ENCODE data around the gene SPACA6.
A peak's percentile ranks its signal among the peaks of the same experiment; 100 is the strongest.

SPACA6 gene

DNA sequence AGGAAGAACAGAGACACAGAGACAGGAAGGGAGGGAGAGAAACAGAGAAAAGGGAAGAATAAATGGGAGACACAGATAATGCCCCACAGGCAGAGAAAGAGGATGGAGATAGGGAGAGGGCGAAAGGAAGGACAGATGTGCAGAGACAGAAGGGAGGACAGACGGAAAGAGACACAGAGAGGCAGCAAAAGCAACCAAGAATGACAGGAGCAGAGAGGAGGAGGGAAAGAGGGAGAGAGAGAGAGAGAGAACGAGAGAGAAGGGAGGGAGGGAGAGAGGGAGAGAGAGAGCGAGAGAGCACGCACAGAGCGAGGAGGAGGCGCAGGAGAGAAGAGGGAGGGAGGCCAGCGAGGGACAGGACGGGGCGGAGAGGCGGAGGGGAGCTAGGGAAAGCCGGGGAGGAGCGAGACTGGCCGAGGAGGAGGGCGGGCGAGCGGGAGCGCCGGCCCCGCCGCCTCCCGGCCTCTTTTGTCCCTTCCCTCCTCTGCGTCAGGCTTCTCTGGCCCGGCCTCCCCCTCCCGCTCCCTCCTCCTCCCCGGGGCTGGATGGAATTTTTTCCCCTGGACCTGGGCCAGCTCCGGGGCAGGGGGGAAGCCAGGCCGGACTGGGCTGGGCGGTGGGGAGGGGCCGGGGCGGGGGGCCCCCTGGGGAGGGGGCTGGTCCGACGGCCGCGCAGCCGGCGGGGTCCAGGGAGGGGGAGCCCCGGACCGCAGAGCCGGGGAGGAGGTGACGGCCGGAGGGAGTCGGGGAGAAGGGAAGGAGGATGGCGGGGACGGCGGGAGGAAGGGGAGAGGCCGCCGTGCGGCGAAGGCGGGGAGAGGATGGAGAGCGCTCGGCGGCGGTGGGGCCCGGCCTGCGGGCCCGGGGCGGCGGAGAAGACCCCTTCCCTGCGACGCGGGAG lies 4.2 kb upstream of the SPACA6 start:
- peak; percentile 98 for DNase-seq (ENCODE audit: low read depth, low spot score)

DNA sequence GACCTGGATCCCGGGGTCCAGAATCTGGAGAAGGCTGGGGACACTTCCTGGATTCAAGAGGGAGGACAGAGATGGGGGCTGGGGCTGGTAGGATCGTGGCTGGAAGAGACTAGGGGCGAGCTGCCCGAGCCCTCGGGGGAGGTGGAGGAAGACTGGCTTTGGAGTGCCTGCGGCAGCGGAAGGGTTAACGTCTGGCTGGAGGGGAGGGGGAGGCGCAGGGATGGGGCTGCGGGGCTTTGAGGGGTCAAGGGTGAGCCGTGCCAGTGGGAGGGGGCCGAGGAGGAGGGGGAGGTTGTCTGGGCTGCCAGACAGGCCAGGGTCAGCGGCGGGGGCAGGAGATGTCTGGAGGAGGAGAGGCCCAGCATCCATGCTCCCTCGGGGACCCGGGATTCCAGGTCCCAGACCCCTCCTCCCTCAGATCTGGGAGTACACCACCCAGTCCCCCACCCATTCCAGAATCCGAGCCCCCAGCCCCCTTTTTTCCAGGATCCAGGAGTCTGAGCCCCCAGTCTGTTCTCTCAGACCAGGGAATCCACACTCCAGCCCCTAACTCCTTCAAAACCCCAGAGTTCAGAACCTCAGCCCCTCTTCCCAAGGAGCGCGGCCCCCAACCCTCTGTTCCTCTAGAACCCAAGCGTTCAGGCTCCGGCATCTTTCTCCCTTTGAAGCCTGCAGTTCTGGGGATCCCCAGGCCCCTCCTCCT lies 3.2 kb upstream of the SPACA6 start:
- peak; percentile 57 for DNase-seq (ENCODE audit: low read depth, low spot score)

DNA sequence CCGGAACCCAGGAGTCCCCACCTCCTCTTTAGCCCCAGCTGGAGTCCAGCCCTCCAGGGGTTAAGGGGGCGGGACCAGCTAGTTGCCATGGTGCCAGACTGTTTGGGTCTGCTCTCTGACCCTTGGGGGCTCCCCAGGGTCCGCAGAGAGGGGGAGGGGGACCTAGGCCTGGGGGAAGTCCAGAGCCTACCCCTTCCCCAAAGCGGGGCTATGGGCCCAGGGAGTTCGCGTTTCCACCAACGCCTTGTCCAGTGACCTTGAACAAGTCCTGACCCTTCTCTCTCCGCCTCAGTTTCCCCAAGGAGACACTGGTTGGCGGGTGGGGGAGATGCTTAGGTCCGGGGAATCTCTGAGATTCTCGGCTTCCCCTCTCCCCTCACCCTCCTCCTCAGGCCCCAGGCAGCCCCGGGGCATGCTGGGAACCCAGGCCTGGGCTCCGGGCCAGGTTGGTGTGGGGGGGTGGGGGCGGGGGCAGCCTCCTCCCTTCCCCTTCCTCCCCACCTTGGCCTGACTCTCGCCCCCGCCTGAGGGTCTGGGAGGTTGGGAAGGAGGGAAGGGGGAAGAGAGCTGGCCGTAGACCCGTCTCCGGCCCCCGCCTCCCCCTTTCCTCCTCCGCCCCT lies 2.6 kb upstream of the SPACA6 start:
- peak; percentile 94 for DNase-seq (ENCODE audit: low read depth, low spot score)

DNA sequence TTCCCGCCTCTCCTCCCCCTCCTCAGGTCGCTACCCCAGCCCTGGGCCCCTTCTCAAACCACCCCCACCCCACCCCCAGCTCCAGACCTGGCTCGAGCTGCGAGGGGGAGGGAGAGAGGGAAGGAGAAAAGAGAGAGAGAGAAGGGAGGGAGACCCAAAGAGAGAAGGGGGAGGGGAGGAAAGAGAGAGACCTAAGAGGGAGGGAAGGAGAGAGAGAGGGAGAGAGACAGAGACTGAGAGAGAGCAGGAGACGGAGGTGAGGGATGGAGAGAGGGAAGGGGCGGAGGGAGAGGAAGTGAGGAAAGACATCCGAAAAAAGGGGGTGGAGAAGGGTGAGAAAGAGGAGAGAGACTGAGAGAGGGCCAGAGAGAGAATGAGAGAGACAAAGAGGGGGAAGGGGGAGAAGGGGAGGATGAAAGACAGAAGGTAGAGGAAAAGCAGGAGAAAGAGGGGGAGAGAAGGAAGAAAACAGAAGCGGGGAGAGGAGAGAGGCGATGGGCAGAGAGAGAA lies 2.0 kb upstream of the SPACA6 start:
- DNase-seq (ENCODE audit: low read depth, low spot score): no peak

DNA sequence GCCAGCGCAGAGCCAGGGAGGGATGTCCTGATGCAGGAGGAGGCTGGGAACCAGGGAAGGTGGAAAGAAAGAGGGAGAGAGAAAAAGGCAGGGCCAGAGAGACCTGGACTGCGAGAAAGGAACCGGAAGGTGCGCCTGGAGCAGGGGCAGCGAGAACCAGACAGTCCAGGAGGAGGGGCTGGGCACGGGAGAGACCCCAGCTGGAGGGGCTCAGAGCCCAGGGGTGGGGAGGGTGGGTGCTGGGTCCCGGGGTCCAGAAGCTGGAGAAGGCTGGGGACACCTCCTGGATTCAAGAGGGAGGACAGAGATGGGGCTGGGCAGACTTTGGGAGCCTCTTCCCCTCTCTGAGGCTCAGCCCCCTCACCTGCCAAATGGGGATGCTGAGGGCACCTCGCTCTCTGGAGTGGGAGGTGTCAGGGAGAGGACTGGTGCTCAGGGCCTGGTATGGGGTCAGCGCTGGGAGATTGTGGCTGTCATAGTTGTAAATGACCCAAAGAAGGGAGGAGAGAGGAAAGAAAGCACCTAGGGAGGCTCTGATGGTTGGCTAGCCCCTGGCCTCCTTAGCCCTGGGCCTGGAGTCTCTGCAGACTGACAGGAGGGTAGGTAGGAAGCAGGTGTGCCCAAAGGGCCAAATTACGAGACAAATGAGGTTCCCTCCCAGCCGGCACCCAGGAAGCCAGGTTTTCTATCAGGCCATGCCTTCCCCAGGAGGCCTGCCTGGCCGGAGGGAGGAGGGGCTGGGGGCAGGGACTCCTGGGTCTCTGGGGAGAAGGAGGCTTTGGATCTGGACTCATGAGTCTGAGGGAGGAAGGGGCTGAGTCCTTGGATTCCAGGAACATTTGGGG lies 1.3 kb upstream of the SPACA6 start:
- DNase-seq (ENCODE audit: low read depth, low spot score): peak; percentile 39

DNA sequence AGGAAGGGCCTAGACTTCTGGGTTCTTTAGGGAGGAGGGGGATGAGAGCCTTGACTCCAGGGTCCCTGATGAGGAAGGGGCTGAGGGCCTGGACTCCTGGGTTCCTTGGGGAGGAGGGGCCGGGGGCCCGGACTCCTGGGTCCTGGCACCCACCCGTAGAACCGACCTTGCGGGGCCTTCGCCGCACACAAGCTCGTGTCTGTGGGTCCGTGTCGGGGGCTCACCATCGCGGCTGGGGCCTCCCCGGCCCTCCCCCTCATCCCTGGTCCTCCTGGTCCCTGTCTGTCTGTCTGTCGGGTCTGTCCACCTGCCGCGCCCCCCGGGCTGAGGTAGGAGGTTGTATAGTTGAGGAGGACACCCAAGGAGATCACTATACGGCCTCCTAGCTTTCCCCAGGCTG lies 662 bp upstream of the SPACA6 start:
- no peak for DNase-seq (ENCODE audit: low read depth, low spot score)

DNA sequence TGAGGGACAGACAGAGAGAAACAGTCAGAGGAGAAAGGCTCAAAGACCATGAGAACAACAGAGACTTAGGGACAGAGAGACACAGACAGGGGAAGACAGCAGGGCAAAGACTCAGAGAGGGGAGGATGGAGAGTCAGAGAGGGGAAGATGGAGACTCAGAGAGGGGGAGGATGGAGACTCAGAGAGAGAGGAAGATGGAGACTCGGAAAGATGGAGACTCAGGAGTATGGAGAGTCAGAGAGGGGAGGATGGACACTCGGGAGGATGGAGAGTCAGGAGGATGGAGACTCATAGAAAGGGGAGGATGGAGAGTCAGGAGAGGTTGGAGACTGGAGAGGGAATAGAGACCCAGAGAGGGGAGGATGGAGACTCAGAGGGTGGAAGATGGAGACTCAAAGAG lies 689 bp downstream of the SPACA6 start:
- no peak for DNase-seq (ENCODE audit: low read depth, low spot score)

DNA sequence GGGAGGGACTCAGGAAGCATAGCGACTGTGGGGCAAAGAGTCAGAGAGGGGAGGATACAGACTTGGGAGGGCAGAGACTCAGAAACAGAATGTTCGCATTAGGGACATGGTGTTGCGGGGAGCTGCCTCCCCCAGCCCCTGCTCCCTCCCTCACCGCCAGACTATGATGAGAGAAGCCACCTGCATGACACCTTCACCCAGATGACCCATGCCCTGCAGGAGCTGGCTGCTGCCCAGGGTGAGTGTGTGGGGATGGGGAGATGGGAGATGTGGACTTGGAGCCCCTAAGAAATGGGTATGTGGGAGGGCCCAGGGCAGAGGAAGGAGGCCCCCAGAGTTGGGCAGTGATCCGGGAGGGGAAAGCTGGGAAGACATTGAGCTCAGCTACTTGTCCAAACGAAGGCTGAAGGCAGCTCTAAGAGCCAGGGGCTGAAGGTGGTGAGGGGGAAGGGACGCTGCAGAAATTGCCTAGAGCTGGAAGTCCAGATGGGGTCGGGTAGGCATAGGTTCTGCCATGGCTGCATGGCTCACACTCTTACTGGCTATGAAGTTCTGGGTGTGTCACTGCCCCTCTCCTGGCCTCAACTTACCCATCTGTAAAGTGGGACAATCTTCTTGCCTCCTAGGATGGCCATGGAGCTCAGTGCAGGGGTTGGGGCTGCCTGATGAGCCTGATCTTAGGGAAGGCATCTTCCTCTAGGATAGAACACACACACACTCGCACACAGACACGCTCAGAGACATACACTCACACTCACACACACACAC lies 1.4 kb downstream of the SPACA6 start:
- DNase-seq (ENCODE audit: low read depth, low spot score): no peak

DNA sequence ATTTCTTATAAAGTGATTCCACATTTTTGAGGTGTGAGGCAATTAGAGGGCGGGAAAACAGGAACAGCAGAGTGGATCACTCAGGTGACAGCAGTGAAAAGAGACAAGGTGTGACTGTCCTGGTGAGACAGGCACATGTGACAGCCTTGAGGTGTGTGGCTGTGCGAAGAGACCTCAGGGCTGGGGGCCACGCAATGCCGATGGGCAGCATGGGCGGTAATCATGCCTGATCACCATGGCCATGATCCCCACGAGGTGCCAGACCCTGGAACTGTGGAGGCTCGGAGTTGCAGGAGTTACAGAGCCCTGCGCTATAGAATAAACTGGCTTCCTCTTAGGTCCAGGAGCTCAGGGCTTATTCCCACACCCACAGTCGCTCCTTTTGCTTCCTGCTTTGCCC lies 2.0 kb downstream of the SPACA6 start:
- no peak for DNase-seq (ENCODE audit: low read depth, low spot score)

DNA sequence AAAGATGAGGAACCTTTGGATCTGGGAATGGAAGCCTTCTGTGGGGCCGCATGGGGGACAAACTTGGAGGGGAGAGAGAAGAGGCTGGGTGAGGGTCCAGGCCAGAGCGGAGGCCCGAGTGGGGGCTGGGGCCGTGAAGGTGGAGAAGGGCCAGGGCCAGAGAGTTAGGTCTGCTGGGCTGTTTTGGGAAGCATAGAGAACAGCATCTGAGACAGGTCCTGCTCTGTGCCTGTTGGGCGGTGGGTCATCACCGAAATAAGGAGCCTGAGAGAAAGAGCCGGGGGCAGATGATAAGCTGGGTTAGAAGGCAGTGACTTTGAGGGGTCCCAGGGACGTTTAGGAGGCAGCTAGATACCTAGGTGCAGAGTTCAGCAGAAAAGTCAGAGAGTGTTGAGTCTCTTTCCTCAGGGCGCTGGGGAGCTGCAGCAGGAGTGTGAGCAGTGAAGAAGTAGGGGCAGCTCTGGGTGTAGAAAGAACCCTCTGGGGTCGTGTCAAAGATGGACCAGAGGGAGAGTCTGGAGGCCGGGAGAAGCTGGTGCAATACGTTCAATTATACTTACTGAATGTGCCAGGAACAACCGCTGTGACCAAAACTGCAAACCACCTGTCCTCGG lies 2.7 kb downstream of the SPACA6 start:
- no peak for DNase-seq (ENCODE audit: low read depth, low spot score)

DNA sequence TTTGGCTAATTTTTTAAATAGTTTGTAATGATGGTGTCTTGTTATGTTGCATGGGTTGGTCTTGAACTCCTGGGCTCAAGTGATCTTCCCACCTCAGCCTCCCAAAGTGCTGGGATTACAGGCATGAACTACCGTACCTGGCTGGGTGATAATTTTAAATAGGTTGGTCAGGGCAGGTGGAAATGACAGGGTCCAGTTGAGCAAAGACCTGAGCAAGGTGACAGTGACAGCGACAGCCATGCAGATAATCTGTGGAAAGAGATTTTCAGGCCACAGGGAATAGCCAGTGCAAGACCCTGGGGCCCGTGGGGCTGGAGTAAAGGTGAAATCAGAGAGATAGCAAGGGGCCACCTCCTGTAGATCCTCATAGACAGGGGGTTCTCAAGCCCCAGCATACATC lies 3.5 kb downstream of the SPACA6 start:
- no peak for DNase-seq (ENCODE audit: low read depth, low spot score)

DNA sequence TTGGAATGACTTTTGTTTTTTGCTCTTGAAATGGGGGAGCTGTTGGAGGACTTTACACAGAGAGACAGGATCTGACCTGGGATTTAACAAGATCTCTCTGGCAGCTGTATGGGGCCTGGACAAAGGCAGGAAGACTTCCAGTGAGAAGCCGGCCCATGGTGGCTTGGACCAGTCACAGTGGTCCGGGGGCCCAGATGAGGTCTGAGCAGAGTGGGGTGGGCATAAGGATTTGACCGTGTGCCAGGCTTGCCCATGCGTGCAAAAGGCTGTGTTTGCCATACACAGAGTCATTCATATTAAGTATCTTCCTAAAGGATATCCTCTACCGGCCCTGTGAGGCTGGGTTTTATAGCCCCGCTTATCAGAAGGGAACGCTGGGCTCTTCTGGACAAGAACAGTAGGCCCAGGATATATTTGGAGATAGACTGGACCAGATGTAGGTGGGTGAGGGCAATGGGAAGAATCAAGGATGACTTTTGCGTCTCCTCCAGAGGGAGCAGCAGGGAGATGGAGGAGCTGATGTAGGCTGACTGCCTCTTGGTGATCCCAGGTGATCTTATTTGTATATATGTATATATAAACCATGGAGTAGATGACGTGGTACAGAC lies 4.1 kb downstream of the SPACA6 start:
- no peak for DNase-seq (ENCODE audit: low read depth, low spot score)

DNA sequence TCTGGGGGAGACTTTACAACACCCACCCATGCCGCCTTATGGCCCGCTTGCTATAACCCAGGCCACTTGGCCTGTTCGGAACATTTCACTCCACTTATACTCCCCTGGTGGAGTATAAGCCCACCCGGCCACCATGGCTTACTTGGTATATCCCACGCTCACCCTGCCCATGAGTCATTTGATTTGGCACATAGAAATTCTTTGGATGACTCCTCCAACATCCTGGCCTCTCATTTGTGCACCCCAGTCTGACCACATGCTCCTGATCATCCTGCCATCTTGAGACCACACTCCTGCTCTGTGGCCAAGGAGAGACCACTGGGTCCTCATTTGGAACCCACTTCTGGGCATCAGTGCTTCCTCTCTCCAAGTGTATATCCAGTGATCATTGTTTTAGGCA lies 5.2 kb downstream of the SPACA6 start:
- no peak for DNase-seq (ENCODE audit: low read depth, low spot score)

DNA sequence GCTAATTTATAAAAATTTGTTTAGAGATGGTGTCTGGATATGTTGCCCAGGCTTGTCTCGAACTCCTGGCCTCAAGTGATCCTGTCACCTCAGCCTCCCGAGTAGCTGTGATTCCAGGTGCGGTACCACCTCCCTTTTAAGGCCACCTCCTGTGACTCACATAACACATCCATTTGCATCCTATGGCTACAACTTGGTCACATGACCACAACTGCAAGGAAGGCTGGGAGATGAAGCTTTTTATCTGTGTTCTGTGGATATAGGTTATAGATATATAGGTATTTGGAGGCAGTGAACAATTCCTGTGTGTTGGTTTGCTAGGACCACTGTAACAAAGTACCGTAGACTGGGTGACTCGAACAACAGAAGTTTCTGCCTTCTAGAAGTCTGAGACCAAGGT lies 6.0 kb downstream of the SPACA6 start:
- no peak for DNase-seq (ENCODE audit: low read depth, low spot score)

DNA sequence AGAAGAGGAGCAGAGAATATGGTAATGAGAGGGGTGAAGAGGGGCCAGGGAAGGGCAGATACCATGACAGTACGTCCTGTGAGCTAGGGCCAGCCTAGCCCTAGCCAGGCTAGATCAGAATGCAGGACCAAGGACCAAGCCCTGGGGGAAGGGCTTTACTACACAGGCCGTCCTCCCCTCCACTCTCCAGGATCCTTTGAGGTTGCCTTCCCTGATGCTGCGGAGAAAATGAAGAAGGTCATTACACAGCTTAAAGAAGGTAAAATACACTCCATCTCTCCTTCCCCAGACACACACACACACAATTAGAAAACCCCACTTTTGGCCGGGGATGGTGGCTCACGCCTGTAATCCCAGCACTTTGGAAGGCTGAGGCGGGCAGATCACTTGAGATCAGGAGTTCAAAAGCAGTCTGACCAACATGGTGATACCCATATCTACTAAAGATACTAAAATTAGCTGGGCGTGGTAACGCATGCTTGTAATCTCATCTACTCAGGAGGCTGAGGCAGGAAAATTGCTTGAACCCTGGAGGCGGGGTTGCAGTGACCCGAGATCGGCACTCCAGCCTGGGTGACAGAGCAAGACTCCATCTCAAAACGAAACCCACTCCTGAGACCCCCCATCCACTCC lies 8.5 kb downstream of the SPACA6 start:
- no peak for DNase-seq (ENCODE audit: low read depth, low spot score)

DNA sequence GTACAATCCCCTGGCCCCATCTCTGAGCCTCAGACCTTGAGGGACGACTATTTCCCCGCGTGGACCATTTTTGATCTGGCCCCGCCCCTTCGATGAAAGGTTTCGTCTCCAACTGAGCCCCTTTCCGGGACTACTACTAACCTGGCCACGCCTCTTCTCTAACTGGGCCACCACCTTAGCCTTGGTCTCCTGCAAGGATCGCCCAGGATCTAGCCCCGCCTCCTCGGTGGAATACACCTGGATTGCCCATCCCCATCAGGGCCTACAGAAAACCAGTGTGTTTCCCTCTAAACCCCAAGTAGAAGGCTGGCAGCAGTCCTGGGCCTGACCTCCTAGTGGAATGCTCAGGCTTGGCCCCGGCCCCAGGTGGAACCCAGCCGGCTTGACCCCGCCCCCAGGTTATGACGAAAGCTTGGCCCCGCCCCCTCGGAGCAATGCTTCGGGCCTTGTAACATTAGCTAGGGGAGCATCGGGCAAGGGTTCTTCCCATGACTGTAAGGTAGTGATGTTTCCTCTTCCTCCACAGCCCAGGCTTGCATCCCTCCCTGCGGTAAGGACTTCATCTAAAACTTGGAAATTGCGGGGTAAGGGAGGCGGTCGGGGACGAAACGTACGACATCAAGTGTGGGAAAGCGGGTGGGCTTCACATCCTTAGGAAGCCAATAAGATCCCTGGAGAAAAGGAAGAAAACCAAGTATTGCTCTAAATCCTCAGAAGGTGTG lies 9.1 kb downstream of the SPACA6 start:
- peak; percentile 76 for DNase-seq (ENCODE audit: low read depth, low spot score)

DNA sequence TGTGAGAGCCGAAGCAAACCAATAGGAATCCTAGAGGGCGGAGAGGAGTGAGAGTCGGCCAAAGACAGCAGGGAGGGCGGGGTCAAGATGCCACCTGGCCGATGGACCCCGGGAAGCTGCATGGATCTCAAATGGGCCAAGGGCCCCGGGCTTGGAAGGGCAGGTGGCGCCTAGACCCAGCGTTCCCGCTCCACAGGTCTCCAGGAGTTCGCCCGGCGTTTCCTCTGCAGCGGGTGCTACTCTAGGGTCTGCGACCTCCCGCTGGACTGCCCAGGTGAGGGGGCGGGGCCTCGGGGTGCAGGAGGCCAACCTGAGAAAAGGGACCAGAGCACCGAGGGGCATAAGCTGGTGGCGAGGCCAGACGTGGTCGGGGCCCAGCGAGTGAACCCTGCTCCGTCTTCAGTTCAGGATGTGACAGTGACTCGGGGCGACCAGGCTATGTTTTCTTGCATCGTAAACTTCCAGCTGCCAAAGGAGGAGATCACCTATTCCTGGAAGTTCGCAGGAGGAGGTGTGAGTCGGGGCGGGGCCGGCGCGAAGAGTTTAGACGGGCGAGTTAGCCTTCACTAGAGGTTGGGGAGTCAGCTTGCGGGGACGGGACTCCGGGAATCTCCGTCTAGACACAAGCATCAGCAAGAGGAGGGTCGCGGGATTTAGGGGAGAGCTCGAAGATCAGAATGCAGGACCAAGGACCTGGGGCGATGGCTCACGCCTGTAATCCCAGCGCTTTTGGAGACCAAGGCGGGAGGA lies 9.9 kb downstream of the SPACA6 start:
- no peak for DNase-seq (ENCODE audit: low read depth, low spot score)

All from astrocyte of the hippocampus (primary cell).